Measurements from ENCODE around the gene GBF1.
A peak's percentile ranks its signal among the peaks of the same experiment; 100 is the strongest.

The GBF1 gene

DNA sequence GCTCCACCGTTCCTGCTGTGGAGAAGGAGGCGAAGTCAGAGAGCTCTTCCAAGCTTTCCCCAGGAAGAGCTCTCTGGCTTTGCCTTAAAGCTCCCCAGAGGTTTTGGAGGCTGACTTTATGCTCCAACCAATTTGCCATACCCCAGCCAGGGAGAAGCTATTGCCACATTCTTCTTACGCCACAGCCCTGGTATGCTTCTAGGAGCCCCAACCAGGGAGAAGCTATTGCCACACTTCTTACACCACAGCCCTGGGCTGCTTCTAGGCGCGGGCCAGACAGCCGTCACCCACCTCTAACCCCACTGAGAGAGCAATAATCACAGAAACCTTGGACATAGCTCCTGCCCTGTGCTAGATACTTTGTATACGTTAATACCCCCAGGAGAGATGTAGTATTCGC is 18.3 kb upstream of the GBF1 start:
- H3K4me3 ChIP-seq (ENCODE audit: low read depth, low read length): no peak overlapping the region
- TF ChIP-seq, protein P1, sequence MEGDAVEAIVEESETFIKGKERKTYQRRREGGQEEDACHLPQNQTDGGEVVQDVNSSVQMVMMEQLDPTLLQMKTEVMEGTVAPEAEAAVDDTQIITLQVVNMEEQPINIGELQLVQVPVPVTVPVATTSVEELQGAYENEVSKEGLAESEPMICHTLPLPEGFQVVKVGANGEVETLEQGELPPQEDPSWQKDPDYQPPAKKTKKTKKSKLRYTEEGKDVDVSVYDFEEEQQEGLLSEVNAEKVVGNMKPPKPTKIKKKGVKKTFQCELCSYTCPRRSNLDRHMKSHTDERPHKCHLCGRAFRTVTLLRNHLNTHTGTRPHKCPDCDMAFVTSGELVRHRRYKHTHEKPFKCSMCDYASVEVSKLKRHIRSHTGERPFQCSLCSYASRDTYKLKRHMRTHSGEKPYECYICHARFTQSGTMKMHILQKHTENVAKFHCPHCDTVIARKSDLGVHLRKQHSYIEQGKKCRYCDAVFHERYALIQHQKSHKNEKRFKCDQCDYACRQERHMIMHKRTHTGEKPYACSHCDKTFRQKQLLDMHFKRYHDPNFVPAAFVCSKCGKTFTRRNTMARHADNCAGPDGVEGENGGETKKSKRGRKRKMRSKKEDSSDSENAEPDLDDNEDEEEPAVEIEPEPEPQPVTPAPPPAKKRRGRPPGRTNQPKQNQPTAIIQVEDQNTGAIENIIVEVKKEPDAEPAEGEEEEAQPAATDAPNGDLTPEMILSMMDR (IDR thresholded peaks at IDR 0.05; ENCODE audit: control insufficient read depth, extremely low read depth, insufficient read depth): no peak
- DNase-seq (ENCODE audit: low read depth): no peak

- no peak for DNase-seq (ENCODE audit: low read depth)
- TF ChIP-seq, protein P1 (IDR thresholded peaks at IDR 0.05; ENCODE audit: control insufficient read depth, extremely low read depth, insufficient read depth): peak; percentile 99
- H3K4me3 ChIP-seq (ENCODE audit: low read depth, low read length): no peak overlapping the region
Observed at GRCh38 chr10:102229810-102230263, 15.5 kb upstream of the GBF1 start.

- TF ChIP-seq, protein P1 (IDR thresholded peaks at IDR 0.05; ENCODE audit: control insufficient read depth, extremely low read depth, insufficient read depth): no peak
- DNase-seq (ENCODE audit: low read depth): no peak
- no peak overlapping the region for H3K4me3 ChIP-seq (ENCODE audit: low read depth, low read length)
Observed at GRCh38 chr10:102230264-102230860, 15.0 kb upstream of the GBF1 start.

- no peak overlapping the region for H3K4me3 ChIP-seq (ENCODE audit: low read depth, low read length)
- DNase-seq (ENCODE audit: low read depth): no peak
- TF ChIP-seq, protein P1 (IDR thresholded peaks at IDR 0.05; ENCODE audit: control insufficient read depth, extremely low read depth, insufficient read depth): no peak
Observed at GRCh38 chr10:102230861-102231356, 14.4 kb upstream of the GBF1 start.

- H3K4me3 ChIP-seq (ENCODE audit: low read depth, low read length): no peak overlapping the region
- DNase-seq (ENCODE audit: low read depth): no peak
- TF ChIP-seq, protein P1 (IDR thresholded peaks at IDR 0.05; ENCODE audit: control insufficient read depth, extremely low read depth, insufficient read depth): peak; percentile 48
Observed at GRCh38 chr10:102231357-102232318, 13.7 kb upstream of the GBF1 start.

- TF ChIP-seq, protein P1 (IDR thresholded peaks at IDR 0.05; ENCODE audit: control insufficient read depth, extremely low read depth, insufficient read depth): no peak
- H3K4me3 ChIP-seq (ENCODE audit: low read depth, low read length): no peak overlapping the region
- no peak for DNase-seq (ENCODE audit: low read depth)
Observed at GRCh38 chr10:102233997-102234396, 11.3 kb upstream of the GBF1 start.
